Thyroid gland (tissue), 4 donors: ENCODE measurements around the gene ARHGAP35.

Experiments
- POLR2A ChIP-seq, 2 donors: fragments of 450-650 bp; IDR thresholded peaks; one replicate each; pipeline ENCODE4 v1.6.1; 2017; ENCODE audit warnings: antibody characterized with exemption in 2 of 2, mild to moderate bottlenecking in 2 of 2, moderate library complexity in 1 of 2
- TF ChIP-seq, protein P1 (sequence below), 6 experiments: fragments of 200-600 bp in 3 of 6; fragments of 450-650 bp in 3 of 6; sonication (generic) in 3 of 6; IDR thresholded peaks; one replicate each; pipeline ENCODE4 v1.5.1; 2016 to 2019; ENCODE audit warnings: antibody characterized with exemption in 6 of 6, mild to moderate bottlenecking in 2 of 6, inconsistent platforms in 1 of 6, moderate library complexity in 1 of 6

DNA sequence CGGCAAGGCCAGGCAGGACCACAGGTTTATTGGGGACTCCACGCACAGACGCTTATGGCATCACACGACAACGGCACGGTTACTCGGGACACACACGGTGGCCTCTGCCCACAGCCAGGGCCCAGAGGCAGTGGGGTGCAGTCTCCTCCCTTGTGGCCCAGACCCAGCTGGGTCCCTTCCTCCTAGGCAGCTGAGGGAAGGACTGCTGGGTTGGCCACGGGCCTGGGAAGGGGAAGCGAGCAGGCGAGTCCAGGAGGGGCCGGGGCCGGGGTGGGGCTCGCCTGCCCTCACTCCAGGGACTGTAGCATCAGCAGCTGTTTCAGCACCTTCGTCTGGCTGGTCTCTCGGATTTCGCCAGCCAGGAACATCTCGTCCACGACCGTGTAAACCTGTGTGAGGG is 22.6 kb upstream of the ARHGAP35 start:
- TF ChIP-seq, protein P1, sequence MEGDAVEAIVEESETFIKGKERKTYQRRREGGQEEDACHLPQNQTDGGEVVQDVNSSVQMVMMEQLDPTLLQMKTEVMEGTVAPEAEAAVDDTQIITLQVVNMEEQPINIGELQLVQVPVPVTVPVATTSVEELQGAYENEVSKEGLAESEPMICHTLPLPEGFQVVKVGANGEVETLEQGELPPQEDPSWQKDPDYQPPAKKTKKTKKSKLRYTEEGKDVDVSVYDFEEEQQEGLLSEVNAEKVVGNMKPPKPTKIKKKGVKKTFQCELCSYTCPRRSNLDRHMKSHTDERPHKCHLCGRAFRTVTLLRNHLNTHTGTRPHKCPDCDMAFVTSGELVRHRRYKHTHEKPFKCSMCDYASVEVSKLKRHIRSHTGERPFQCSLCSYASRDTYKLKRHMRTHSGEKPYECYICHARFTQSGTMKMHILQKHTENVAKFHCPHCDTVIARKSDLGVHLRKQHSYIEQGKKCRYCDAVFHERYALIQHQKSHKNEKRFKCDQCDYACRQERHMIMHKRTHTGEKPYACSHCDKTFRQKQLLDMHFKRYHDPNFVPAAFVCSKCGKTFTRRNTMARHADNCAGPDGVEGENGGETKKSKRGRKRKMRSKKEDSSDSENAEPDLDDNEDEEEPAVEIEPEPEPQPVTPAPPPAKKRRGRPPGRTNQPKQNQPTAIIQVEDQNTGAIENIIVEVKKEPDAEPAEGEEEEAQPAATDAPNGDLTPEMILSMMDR (IDR thresholded peaks at IDR 0.05): no peak
- TF ChIP-seq POLR2A (IDR thresholded peaks at IDR 0.05): no peak
